ENCODE results near the gene SMYD2.

SMYD2 gene

GRCh38 chr1:214330222-214330621, 49.3 kb downstream of the SMYD2 start:
- no peak for DNase-seq

- no peak for DNase-seq
Measured at GRCh38 chr1:214330715-214331114, 49.8 kb downstream of the SMYD2 start.

- no peak for DNase-seq
Measured at GRCh38 chr1:214331180-214331579, 50.2 kb downstream of the SMYD2 start.

- DNase-seq = peak; percentile 63
Measured at GRCh38 chr1:214331827-214332423, 51.0 kb downstream of the SMYD2 start.

- peak; percentile 33 for DNase-seq
Measured at GRCh38 chr1:214332946-214333798, 52.2 kb downstream of the SMYD2 start.

- DNase-seq = no peak
Measured at GRCh38 chr1:214335567-214335966, 54.6 kb downstream of the SMYD2 start.

GRCh38 chr1:214337015-214337414, 56.1 kb downstream of the SMYD2 start:
- DNase-seq = no peak

- DNase-seq = no peak
Measured at GRCh38 chr1:214337511-214337910, 56.6 kb downstream of the SMYD2 start.

GRCh38 chr1:214338212-214338611, 57.3 kb downstream of the SMYD2 start:
- DNase-seq = no peak

- DNase-seq = no peak
Measured at GRCh38 chr1:214341459-214341858, 60.5 kb downstream of the SMYD2 start.

- no peak for DNase-seq
Measured at GRCh38 chr1:214341932-214342331, 61.0 kb downstream of the SMYD2 start.

GRCh38 chr1:214342525-214342924, 61.6 kb downstream of the SMYD2 start:
- no peak for DNase-seq

- no peak for DNase-seq
Measured at GRCh38 chr1:214344897-214345296, 63.9 kb downstream of the SMYD2 start.

GRCh38 chr1:214349008-214349407, 68.0 kb downstream of the SMYD2 start:
- no peak for DNase-seq

GRCh38 chr1:214349781-214350180, 68.8 kb downstream of the SMYD2 start:
- DNase-seq = no peak

- DNase-seq = no peak
Measured at GRCh38 chr1:214351551-214352277, 70.8 kb downstream of the SMYD2 start.

- no peak for DNase-seq
Measured at GRCh38 chr1:214352838-214353237, 71.9 kb downstream of the SMYD2 start.

GRCh38 chr1:214354440-214355148, 73.6 kb downstream of the SMYD2 start:
- no peak for DNase-seq

- no peak for DNase-seq
Measured at GRCh38 chr1:214360116-214360515, 79.2 kb downstream of the SMYD2 start.

- DNase-seq = no peak
Measured at GRCh38 chr1:214360525-214361164, 79.7 kb downstream of the SMYD2 start.

- DNase-seq = no peak
Measured at GRCh38 chr1:214361636-214362035, 80.7 kb downstream of the SMYD2 start.

- DNase-seq = no peak
Measured at GRCh38 chr1:214362188-214362882, 81.4 kb downstream of the SMYD2 start.
